AG20443 (cell line): Measurements from ENCODE around the gene CORO2A.
"Not testable (repeated sequence)": the region's sequence is repeated elsewhere in the genome, so short reads cannot be mapped to it uniquely, and the experiment has no call there.

Experiments used
- DNase-seq: peaks from one replicate; pipeline ENCODE4 v3.0.0; 2012; ENCODE audit warnings: low spot score, mixed read lengths

The CORO2A gene

DNA sequence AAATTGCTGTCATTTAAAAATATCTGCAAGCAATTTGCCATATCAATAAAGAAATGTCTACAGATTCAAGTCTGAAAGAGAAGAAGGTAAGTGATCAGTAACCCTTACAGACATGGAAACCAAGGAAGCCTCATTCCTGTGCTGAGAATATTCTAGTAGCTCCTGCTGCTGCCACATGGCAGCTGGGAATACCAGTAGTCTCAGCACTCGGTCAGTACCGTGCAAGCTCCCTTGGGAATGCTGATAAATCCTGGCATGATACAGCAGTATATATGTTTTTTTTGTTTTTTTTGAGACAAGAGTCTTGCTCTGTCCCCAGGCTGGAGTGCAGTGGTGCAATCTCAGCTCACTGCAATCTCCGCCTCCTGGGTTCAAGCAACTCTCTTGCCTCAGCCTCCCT is 108.0 kb downstream of the CORO2A start:
- no peak for DNase-seq

GRCh38 chr9:98083566-98084183 is 108.8 kb downstream of the CORO2A start:
- no peak for DNase-seq

- DNase-seq = no peak
Observed at GRCh38 chr9:98083061-98083501, 109.4 kb downstream of the CORO2A start.

DNA sequence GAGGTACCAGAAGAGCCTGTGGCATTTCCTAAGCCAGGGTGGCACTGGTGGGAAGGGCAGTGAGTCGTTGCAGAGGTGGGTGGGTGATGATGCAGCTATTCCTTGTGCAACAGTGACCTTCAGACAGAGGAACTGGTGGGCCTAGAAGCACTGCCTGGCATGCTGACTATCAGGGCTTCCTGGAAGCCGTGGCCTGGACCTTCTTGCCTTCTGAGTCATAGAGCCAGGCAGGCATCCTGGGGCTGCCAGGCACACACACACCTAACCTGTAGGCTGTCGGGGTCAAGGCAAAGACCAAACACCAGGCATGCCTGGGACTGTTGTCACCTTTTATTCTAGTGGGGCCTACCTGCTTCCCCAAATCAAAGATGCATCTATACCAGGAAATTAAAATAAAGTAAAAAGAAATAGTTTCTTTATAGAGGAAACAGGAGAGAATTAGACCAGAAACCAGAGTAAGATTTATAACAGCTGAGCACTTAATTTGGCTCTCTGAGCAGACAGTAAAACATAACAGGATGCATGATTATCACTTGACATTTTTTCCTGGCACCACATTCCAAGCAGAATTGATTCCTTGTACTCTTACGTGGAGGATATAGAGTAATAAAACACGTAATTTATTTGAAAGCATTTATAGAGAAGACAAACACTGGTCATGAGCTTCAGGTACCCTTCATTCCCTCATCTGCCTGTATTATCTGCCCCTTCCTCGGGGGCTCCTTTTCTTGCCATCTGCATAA is 110.8 kb downstream of the CORO2A start:
- peak; percentile 35 for DNase-seq

DNA sequence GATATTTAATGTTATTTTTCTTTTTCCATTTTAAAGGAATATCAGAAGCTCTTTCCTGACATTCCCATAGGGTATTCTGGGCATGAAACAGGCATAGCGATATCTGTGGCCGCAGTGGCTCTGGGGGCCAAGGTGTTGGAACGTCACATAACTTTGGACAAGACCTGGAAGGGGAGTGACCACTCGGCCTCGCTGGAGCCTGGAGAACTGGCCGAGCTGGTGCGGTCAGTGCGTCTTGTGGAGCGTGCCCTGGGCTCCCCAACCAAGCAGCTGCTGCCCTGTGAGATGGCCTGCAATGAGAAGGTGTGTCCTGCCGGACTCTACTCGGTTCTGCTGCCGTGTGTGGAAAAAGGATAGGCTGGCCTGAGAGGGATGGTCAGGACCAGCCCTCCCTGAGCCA is 111.7 kb downstream of the CORO2A start:
- no peak for DNase-seq

GRCh38 chr9:98080326-98080725 is 112.1 kb downstream of the CORO2A start:
- no peak for DNase-seq

- DNase-seq = no peak
Observed at GRCh38 chr9:98078895-98079294, 113.5 kb downstream of the CORO2A start.

DNA sequence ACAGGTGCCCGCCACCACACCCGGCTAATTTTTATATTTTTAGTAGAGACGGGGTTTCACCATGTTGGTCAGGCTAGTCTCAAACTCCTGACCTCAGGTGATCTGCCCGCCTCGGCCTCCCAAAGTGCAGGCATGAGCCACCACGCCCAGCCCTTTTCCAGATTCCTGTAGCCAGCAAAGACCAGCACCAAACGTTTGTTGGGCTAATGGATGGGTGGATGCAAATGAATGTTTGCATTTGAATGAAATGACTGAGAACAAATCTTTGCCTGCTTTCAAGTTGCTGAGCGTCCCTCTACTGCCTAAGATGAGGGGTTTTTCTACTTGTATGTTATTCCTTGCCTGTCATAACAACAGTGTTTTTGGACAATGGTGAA is 115.9 kb downstream of the CORO2A start:
- DNase-seq = not testable (repeated sequence)

- peak; percentile 85 for DNase-seq
Observed at GRCh38 chr9:98075332-98075805, 117.1 kb downstream of the CORO2A start.

GRCh38 chr9:98074115-98074990 is 118.1 kb downstream of the CORO2A start:
- DNase-seq = peak; percentile 82

DNA sequence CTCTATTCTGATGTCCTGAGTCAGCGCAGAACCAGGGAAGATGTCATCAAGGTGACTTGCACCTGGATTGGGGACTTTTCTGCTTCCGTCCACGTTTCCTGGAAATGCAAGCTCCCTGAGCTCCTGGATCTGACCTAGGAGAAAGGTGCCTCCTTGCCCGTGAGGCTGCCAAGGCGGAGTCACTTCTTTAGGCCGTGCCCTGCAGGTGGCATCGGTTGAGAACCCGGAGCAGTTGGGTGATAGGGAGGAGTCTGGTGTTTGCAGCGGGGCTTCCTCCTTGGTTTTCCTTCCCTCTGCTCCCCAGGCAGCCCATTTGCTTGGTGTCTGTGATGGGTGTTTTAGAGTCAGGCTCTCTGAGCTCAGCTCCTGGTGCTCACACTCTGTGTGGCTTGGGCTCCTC is 120.7 kb downstream of the CORO2A start:
- DNase-seq = no peak
